HEK293 (cell line): ENCODE measurements around the gene GAL3ST3.

Source experiments
- CTCF ChIA-PET: fragments of 350-600 bp; formaldehyde crosslinking; extraction: SDS; loops from one replicate; lab custom pipeline; 2021; ENCODE audit warnings: antibody characterized with exemption; lab: Yijun Ruan, JAX
- POLR2A ChIA-PET: fragments of 300-600 bp; formaldehyde crosslinking; extraction: SDS; loops from one replicate; lab custom pipeline; 2020; ENCODE audit warnings: antibody characterized with exemption, inconsistent platforms; lab: Yijun Ruan, JAX
- H3K27ac ChIP-seq: fragments of 200-500 bp; sonication (Bioruptor generic); 2 replicates; pipeline ENCODE4 v1.5.1; 2014; ENCODE audit warnings: low read depth, low read length, control low read depth, inconsistent platforms; ENCODE audit errors: extremely low read depth
- H3K36me3 ChIP-seq, 2 experiments: fragments of 200-500 bp in 1 of 2; sonication (Bioruptor generic) in 1 of 2; 1 replicate in 1 of 2; 2 replicates in 1 of 2; pipeline ENCODE4 v1.5.1; 2014 to 2017; ENCODE audit warnings: inconsistent platforms in 2 of 2, low read length in 2 of 2; ENCODE audit not compliant: control insufficient read depth in 2 of 2, insufficient read depth in 1 of 2
- H3K4me1 ChIP-seq: fragments of 200-500 bp; sonication (Bioruptor generic); 2 replicates; pipeline ENCODE4 v1.5.1; 2014; ENCODE audit warnings: mild to moderate bottlenecking, low read length, inconsistent platforms; ENCODE audit not compliant: control insufficient read depth, insufficient read depth
- H3K4me3 ChIP-seq: 2 replicates; pipeline ENCODE4 v1.5.1; 2011; ENCODE audit warnings: low read depth, mild to moderate bottlenecking, control low read depth, low read length, moderate library complexity
- H3K9me3 ChIP-seq: fragments of 200-500 bp; sonication (Bioruptor generic); 2 replicates; pipeline ENCODE4 v1.5.1; 2014; ENCODE audit warnings: low read depth, low read length, inconsistent platforms; ENCODE audit not compliant: control insufficient read depth, insufficient read depth
- AEBP2 ChIP-seq: fragments of 450-650 bp; formaldehyde crosslinking; IDR thresholded peaks from 2 replicates; pipeline ENCODE4 v1.5.1; 2016; ENCODE audit warnings: missing biosample characterization, missing genetic modification characterization, borderline replicate concordance
- EGR2 ChIP-seq: fragments of 450-650 bp; formaldehyde crosslinking; IDR thresholded peaks from 2 replicates; pipeline ENCODE4 v1.5.1; 2016; ENCODE audit warnings: low read depth, missing biosample characterization, missing genetic modification characterization
- KLF9 ChIP-seq: fragments of 450-650 bp; formaldehyde crosslinking; IDR thresholded peaks from 2 replicates; pipeline ENCODE4 v1.5.1; 2016; ENCODE audit warnings: missing biosample characterization, missing genetic modification characterization, low read depth
- REST ChIP-seq: fragments of 450-650 bp; formaldehyde crosslinking; IDR thresholded peaks from 2 replicates; pipeline ENCODE4 v1.5.1; 2016; ENCODE audit warnings: missing biosample characterization, missing genetic modification characterization
- ZBTB7A ChIP-seq: fragments of 450-650 bp; formaldehyde crosslinking; IDR thresholded peaks from 2 replicates; pipeline ENCODE4 v1.5.1; 2016; ENCODE audit warnings: low read depth, missing biosample characterization, missing genetic modification characterization
- ZFP37 ChIP-seq: fragments of 450-650 bp; formaldehyde crosslinking; IDR thresholded peaks from 2 replicates; pipeline ENCODE4 v1.5.1; 2016; ENCODE audit warnings: missing biosample characterization, missing genetic modification characterization
- ZNF16 ChIP-seq: fragments of 450-650 bp; formaldehyde crosslinking; IDR thresholded peaks from 2 replicates; pipeline ENCODE4 v1.5.1; 2016; ENCODE audit warnings: low read depth, missing biosample characterization, missing genetic modification characterization
- ZNF175 ChIP-seq: fragments of 450-650 bp; formaldehyde crosslinking; IDR thresholded peaks from 2 replicates; pipeline ENCODE4 v1.5.1; 2016; ENCODE audit warnings: missing biosample characterization, missing genetic modification characterization
- ZNF274 ChIP-seq, 2 experiments: fragments of 200-500 bp in 1 of 2; fragments of 450-650 bp in 1 of 2; sonication (Bioruptor generic) in 1 of 2; formaldehyde crosslinking in 1 of 2; IDR thresholded peaks; 2 replicates each; pipeline versions ENCODE4 v1.5.1 to v1.6.1; 2014 to 2016; ENCODE audit warnings: borderline replicate concordance in 1 of 2, inconsistent platforms in 1 of 2, low read length in 1 of 2, missing biosample characterization in 1 of 2, missing genetic modification characterization in 1 of 2
- ZNF302 ChIP-seq: fragments of 450-650 bp; formaldehyde crosslinking; IDR thresholded peaks from 2 replicates; pipeline ENCODE4 v1.5.1; 2016; ENCODE audit warnings: missing biosample characterization, missing genetic modification characterization, low read depth
- ZNF311 ChIP-seq: fragments of 450-650 bp; formaldehyde crosslinking; IDR thresholded peaks from 2 replicates; pipeline ENCODE4 v1.5.1; 2017; ENCODE audit warnings: missing biosample characterization, missing genetic modification characterization, borderline replicate concordance
- ZNF391 ChIP-seq: fragments of 450-650 bp; formaldehyde crosslinking; IDR thresholded peaks from 2 replicates; pipeline ENCODE4 v1.5.1; 2016; ENCODE audit warnings: low read depth, missing biosample characterization, missing genetic modification characterization, borderline replicate concordance
- ZNF426 ChIP-seq: fragments of 450-650 bp; formaldehyde crosslinking; IDR thresholded peaks from 2 replicates; pipeline ENCODE4 v1.5.1; 2017; ENCODE audit warnings: missing biosample characterization, missing genetic modification characterization, mild to moderate bottlenecking, inconsistent platforms, moderate library complexity
- ZNF621 ChIP-seq: fragments of 450-650 bp; formaldehyde crosslinking; IDR thresholded peaks from 2 replicates; pipeline ENCODE4 v1.5.1; 2017; ENCODE audit warnings: missing biosample characterization, missing genetic modification characterization
- ZNF747 ChIP-seq: fragments of 450-650 bp; formaldehyde crosslinking; IDR thresholded peaks from 2 replicates; pipeline ENCODE4 v1.5.1; 2016; ENCODE audit warnings: missing biosample characterization, missing genetic modification characterization
- ZNF76 ChIP-seq: fragments of 450-650 bp; formaldehyde crosslinking; IDR thresholded peaks from 2 replicates; pipeline ENCODE4; 2016; ENCODE audit warnings: low read depth, missing biosample characterization, missing genetic modification characterization, borderline replicate concordance
- ZSCAN18 ChIP-seq: fragments of 450-650 bp; formaldehyde crosslinking; IDR thresholded peaks from 2 replicates; pipeline ENCODE4 v1.5.1; 2016; ENCODE audit warnings: missing biosample characterization, missing genetic modification characterization
- ZSCAN23 ChIP-seq: fragments of 450-650 bp; formaldehyde crosslinking; IDR thresholded peaks from 2 replicates; pipeline ENCODE4 v1.5.1; 2016; ENCODE audit warnings: missing biosample characterization, missing genetic modification characterization
- ZSCAN4 ChIP-seq: fragments of 450-650 bp; formaldehyde crosslinking; IDR thresholded peaks from 2 replicates; pipeline ENCODE4 v1.5.1; 2017; ENCODE audit warnings: missing biosample characterization, missing genetic modification characterization
- TF ChIP-seq, protein P1 (sequence below): fragments of 450-650 bp; formaldehyde crosslinking; IDR thresholded peaks from 2 replicates; pipeline ENCODE4 v1.5.1; 2017; ENCODE audit warnings: missing biosample characterization, missing genetic modification characterization
- TF ChIP-seq, protein P2 (sequence below): fragments of 450-650 bp; formaldehyde crosslinking; IDR thresholded peaks from 2 replicates; pipeline ENCODE4 v1.5.1; 2016; ENCODE audit warnings: missing biosample characterization, missing genetic modification characterization, low read depth
- TF ChIP-seq, protein P3 (sequence below): fragments of 450-650 bp; formaldehyde crosslinking; IDR thresholded peaks from 2 replicates; pipeline ENCODE4 v1.5.1; 2016; ENCODE audit warnings: missing biosample characterization, missing genetic modification characterization

The GAL3ST3 gene

DNA sequence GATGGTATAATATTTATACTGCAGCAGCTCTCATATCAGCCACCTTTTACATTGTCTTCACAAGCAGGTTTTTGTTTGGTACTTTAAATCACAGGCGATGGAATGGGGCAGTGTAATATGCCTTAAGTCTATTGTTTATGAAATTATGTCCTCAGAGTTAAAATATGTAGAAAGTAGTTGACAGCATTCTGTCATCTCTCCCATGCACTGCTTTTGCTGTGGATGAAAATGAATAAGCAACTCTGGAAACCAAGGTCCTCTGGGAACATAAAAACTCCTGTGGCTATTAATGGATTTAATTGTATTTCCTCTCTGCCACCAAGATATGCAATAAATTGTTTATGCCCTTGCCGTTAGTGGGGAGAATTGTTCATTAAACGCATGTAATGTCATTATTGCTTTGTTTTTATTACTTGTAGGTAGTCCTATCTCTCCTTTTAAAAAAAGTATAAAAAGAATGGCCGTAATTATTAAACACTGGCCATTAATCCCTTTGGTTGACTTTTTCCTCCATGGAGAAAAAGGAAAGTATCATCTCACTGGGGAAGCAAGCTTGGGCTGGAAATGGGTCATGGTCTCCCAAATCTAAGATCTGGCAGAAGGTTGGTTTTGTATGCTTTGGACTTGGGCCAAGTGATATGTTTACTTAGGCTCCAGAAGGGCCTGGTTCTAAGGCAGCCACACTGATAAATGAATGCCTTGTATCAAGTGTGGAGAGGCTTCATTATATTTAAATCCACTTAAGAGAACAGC lies 34.2 kb upstream of the GAL3ST3 start:
- Histone ChIP-seq H3K36me3 (no peaks in the 10 kb centered on the region), H3K9me3 (no peaks in the 10 kb centered on the region), H3K4me3 (no peak overlapping the region), H3K27ac (peak overlapping the region; percentile 3; the same call in 1 of the 2 replicates), H3K4me1 (peaks cover 21% of the 10 kb centered on the region)
- CTCF ChIA-PET, result interaction anchor here (0.6 to 2.4 kb wide), 4 partner anchors 14 to 67 kb away, joined by 3 to 15 read pairs (median 6); no protein-coding TSS in a partner anchor
- POLR2A ChIA-PET, result interaction anchor here (0.9 kb wide), 1 partner anchor 12 kb away, joined by 3 read pairs; no protein-coding TSS in a partner anchor
- TF ChIP-seq ZNF76 (no peak), ZNF391 (no peak), ZBTB7A (tag by site-specific recombination) (no peak), ZSCAN18 (tag by site-specific recombination) (no peak), EGR2 (tag by site-specific recombination) (no peak), ZNF426 (tag by site-specific recombination) (no peak), ZNF274 (IDR thresholded peaks at IDR 0.05; ENCODE audit: low read length) (no peak), ZNF274 (tag by site-specific recombination; IDR thresholded peaks at IDR 0.05; ENCODE audit: borderline replicate concordance) (no peak), ZNF311 (tag by site-specific recombination) (no peak), ZNF175 (tag by site-specific recombination) (no peak), ZFP37 (tag by site-specific recombination) (no peak), ZSCAN23 (tag by site-specific recombination) (no peak), ZSCAN4 (tag by site-specific recombination) (no peak), ZNF621 (tag by site-specific recombination) (no peak), REST (no peak), KLF9 (tag by site-specific recombination) (no peak), ZNF16 (tag by site-specific recombination) (no peak), AEBP2 (tag by site-specific recombination) (no peak), ZNF747 (tag by site-specific recombination) (no peak), ZNF302 (tag by site-specific recombination) (no peak)
- TF ChIP-seq, protein P1, sequence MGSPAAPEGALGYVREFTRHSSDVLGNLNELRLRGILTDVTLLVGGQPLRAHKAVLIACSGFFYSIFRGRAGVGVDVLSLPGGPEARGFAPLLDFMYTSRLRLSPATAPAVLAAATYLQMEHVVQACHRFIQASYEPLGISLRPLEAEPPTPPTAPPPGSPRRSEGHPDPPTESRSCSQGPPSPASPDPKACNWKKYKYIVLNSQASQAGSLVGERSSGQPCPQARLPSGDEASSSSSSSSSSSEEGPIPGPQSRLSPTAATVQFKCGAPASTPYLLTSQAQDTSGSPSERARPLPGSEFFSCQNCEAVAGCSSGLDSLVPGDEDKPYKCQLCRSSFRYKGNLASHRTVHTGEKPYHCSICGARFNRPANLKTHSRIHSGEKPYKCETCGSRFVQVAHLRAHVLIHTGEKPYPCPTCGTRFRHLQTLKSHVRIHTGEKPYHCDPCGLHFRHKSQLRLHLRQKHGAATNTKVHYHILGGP (tag by site-specific recombination), result no peak
- TF ChIP-seq, protein P2, sequence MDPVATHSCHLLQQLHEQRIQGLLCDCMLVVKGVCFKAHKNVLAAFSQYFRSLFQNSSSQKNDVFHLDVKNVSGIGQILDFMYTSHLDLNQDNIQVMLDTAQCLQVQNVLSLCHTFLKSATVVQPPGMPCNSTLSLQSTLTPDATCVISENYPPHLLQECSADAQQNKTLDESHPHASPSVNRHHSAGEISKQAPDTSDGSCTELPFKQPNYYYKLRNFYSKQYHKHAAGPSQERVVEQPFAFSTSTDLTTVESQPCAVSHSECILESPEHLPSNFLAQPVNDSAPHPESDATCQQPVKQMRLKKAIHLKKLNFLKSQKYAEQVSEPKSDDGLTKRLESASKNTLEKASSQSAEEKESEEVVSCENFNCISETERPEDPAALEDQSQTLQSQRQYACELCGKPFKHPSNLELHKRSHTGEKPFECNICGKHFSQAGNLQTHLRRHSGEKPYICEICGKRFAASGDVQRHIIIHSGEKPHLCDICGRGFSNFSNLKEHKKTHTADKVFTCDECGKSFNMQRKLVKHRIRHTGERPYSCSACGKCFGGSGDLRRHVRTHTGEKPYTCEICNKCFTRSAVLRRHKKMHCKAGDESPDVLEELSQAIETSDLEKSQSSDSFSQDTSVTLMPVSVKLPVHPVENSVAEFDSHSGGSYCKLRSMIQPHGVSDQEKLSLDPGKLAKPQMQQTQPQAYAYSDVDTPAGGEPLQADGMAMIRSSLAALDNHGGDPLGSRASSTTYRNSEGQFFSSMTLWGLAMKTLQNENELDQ (tag by site-specific recombination), result no peak
- TF ChIP-seq, protein P3, sequence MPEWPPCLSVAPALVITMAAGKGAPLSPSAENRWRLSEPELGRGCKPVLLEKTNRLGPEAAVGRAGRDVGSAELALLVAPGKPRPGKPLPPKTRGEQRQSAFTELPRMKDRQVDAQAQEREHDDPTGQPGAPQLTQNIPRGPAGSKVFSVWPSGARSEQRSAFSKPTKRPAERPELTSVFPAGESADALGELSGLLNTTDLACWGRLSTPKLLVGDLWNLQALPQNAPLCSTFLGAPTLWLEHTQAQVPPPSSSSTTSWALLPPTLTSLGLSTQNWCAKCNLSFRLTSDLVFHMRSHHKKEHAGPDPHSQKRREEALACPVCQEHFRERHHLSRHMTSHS (tag by site-specific recombination), result no peak
